Measurements from ENCODE around the gene NR4A3. TPM values are rescaled to one million over a fixed set of nuclear protein-coding genes. Genes with fewer than 3 reads are reported as not detected.

Gene NR4A3
- total and polyA plus RNA-seq, 2 of the 13 experiments (the other 11 are each of a cell fraction or from before 2014, with no cell fraction given) = 0.02 to 0.09 TPM

DNA sequence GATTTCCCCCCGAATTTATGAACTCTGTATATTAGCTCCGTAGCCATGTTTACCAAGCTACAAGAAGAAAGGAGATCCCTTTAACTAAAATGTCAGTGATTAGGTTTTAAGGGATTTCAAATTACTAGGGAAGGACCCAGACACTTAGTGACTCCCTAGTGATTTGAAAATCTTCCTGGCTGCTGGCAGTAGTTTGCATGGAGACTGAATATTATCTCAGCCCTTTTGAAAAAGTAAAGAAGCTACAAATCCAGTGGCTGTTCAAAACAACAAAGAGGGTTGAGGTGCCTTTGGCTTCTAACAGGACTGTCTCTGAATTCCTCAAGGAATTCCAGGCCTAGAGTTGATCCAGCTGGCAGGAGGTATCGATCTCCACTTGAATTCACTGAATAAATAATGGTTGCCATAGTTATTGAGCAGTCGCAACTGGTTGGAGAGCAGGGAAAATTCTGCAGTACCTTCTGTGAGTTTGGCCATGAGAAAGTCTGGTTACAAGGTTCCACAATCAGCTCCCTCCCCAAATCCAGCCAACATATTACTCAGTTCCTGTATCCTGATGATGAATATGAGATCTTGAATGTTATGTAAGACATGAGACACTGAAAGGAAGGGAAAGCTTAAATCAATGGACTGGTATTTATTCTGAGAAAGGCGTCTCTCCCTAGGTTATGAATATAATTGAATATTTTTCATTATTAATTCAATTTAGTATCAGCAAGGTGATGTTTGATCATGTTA is 37.7 kb downstream of the NR4A3 start:
- in situ Hi-C loops (cut with HindIII; ENCODE audit: extremely low pct_ligation_motif_present, low pct_unique_long_range_greater_than_20kb) (no loop called here), intact Hi-C loops (cut with micrococcal nuclease; ENCODE audit: unreplicated experiment) (no loop called here)
- H3K9me3 ChIP-seq (ENCODE audit: low read length) = no peaks in the 10 kb centered on the region
- no peak for FAIRE-seq
- H3K9ac ChIP-seq (ENCODE audit: insufficient read depth, low read depth, low read length) = no peak overlapping the region
- no peaks in the 10 kb centered on the region for H4K20me1 ChIP-seq (ENCODE audit: insufficient read depth, low read length)
- CTCF ChIA-PET (ENCODE audit: low intra/inter-chr PET ratio, low total read pairs) = no interaction called here
- no peaks in the 10 kb centered on the region for H3K27me3 ChIP-seq (ENCODE audit: control insufficient read depth in 1 of 2, insufficient read depth in 2 of 2, low read length in 2 of 2)
- no peak overlapping the region for H3K4me2 ChIP-seq (ENCODE audit: low read depth, low read length)
- H3K4me1 ChIP-seq (ENCODE audit: insufficient read depth, low read length) = no peaks in the 10 kb centered on the region
- no peak overlapping the region for H3K27ac ChIP-seq (ENCODE audit: extremely low read length, insufficient read depth, low read length)
- BruUV-seq (replicated peaks) = no TSS peak
- no peak overlapping the region for H3K4me3 ChIP-seq (replicated peaks in 1 of 3; ENCODE audit: insufficient read depth in 1 of 3, low read depth in 2 of 3, low read length in 3 of 3)
- no peak for DNase-seq (ENCODE audit: low spot score)
- no peaks in the 10 kb centered on the region for H3K79me2 ChIP-seq (ENCODE audit: insufficient read depth, low read length)
- no peak for ATAC-seq
- WGBS (ENCODE audit: low lambda C conversion rate) = 1% methylated on average over 5 of the region's 5 CpGs
- POLR2A ChIA-PET = no interaction called here
- H2AFZ ChIP-seq (ENCODE audit: low read length) = no peak overlapping the region
- H3K36me3 ChIP-seq (replicated peaks in 1 of 2; ENCODE audit: control insufficient read depth in 1 of 2, insufficient read depth in 2 of 2, low read length in 2 of 2) = no peaks in the 10 kb centered on the region
- no peak for TF ChIP-seq HNF4G (IDR thresholded peaks at IDR 0.05; ENCODE audit: borderline replicate concordance, low read depth, low read length)
- no peak for TF ChIP-seq HNF4G (CRISPR knock-in tag; IDR thresholded peaks at IDR 0.05; ENCODE audit: borderline replicate concordance, low read depth)
- TF ChIP-seq, protein P1, sequence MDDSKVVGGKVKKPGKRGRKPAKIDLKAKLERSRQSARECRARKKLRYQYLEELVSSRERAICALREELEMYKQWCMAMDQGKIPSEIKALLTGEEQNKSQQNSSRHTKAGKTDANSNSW (CRISPR knock-in tag; IDR thresholded peaks at IDR 0.05; ENCODE audit: borderline replicate concordance) = no peak
- TF ChIP-seq, protein P2, sequence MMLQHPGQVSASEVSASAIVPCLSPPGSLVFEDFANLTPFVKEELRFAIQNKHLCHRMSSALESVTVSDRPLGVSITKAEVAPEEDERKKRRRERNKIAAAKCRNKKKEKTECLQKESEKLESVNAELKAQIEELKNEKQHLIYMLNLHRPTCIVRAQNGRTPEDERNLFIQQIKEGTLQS (CRISPR knock-in tag; IDR thresholded peaks at IDR 0.05) = no peak
- TF ChIP-seq BRD4 (CRISPR knock-in tag; IDR thresholded peaks at IDR 0.05) = no peak
- TF ChIP-seq, protein P3, sequence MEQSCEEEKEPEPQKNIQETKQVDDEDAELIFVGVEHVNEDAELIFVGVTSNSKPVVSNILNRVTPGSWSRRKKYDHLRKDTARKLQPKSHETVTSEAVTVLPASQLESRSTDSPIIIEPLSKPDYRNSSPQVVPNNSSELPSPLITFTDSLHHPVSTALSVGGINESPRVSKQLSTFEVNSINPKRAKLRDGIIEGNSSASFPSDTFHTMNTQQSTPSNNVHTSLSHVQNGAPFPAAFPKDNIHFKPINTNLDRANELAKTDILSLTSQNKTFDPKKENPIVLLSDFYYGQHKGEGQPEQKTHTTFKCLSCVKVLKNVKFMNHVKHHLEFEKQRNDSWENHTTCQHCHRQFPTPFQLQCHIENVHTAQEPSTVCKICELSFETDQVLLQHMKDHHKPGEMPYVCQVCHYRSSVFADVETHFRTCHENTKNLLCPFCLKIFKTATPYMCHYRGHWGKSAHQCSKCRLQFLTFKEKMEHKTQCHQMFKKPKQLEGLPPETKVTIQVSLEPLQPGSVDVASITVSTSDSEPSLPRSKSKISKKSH (CRISPR knock-in tag; IDR thresholded peaks at IDR 0.05; ENCODE audit: borderline replicate concordance) = no peak
- no peak for TF ChIP-seq ZFAT (CRISPR knock-in tag; conservative IDR thresholded peaks at IDR 0.05)
- TF ChIP-seq, protein P4, sequence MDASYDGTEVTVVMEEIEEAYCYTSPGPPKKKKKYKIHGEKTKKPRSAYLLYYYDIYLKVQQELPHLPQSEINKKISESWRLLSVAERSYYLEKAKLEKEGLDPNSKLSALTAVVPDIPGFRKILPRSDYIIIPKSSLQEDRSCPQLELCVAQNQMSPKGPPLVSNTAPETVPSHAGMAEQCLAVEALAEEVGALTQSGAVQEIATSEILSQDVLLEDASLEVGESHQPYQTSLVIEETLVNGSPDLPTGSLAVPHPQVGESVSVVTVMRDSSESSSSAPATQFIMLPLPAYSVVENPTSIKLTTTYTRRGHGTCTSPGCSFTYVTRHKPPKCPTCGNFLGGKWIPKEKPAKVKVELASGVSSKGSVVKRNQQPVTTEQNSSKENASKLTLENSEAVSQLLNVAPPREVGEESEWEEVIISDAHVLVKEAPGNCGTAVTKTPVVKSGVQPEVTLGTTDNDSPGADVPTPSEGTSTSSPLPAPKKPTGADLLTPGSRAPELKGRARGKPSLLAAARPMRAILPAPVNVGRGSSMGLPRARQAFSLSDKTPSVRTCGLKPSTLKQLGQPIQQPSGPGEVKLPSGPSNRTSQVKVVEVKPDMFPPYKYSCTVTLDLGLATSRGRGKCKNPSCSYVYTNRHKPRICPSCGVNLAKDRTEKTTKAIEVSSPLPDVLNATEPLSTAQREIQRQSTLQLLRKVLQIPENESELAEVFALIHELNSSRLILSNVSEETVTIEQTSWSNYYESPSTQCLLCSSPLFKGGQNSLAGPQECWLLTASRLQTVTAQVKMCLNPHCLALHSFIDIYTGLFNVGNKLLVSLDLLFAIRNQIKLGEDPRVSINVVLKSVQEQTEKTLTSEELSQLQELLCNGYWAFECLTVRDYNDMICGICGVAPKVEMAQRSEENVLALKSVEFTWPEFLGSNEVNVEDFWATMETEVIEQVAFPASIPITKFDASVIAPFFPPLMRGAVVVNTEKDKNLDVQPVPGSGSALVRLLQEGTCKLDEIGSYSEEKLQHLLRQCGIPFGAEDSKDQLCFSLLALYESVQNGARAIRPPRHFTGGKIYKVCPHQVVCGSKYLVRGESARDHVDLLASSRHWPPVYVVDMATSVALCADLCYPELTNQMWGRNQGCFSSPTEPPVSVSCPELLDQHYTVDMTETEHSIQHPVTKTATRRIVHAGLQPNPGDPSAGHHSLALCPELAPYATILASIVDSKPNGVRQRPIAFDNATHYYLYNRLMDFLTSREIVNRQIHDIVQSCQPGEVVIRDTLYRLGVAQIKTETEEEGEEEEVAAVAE (CRISPR knock-in tag; IDR thresholded peaks at IDR 0.05; ENCODE audit: borderline replicate concordance) = no peak
- TF ChIP-seq ZBTB7B (CRISPR knock-in tag; IDR thresholded peaks at IDR 0.05) = no peak
- no peak for TF ChIP-seq ZKSCAN1 (IDR thresholded peaks at IDR 0.05; ENCODE audit: low read length)
- no peak for TF ChIP-seq ZNF543 (CRISPR knock-in tag; IDR thresholded peaks at IDR 0.05)
- TF ChIP-seq PPARG (CRISPR knock-in tag; conservative IDR thresholded peaks at IDR 0.05) = no peak
- TF ChIP-seq ZNF776 (CRISPR knock-in tag; IDR thresholded peaks at IDR 0.05) = no peak
- no peak for TF ChIP-seq ZNF766 (CRISPR knock-in tag; IDR thresholded peaks at IDR 0.05; ENCODE audit: borderline replicate concordance)
- no peak for TF ChIP-seq ZNF558 (CRISPR knock-in tag; IDR thresholded peaks at IDR 0.05; ENCODE audit: borderline replicate concordance)

All from HepG2 (cell line).